H1 (cell line): Measurements from ENCODE around the gene SGMS2. TPM values are rescaled to one million over a fixed set of nuclear protein-coding genes. Genes with fewer than 3 reads are reported as not detected.

ENCODE experiments used
- BACH1 ChIP-seq: IDR thresholded peaks from 2 replicates; pipeline ENCODE4 v1.6.1; 2012; ENCODE audit warnings: low read length, improper control_type of control experiment
- CREB1 ChIP-seq: IDR thresholded peaks from 2 replicates; pipeline ENCODE4 v1.6.1; 2012; ENCODE audit warnings: inconsistent platforms
- KDM4A ChIP-seq: IDR thresholded peaks from one replicate; pipeline ENCODE4 v1.7.1; 2012; ENCODE audit warnings: low read depth, mild to moderate bottlenecking, moderate library complexity, low read length, inconsistent platforms; ENCODE audit not compliant: severe bottlenecking
- PHF8 ChIP-seq: fragments of 200-600 bp; sonication (generic); conservative IDR thresholded peaks from 2 replicates; pipeline ENCODE4 v1.7.1; 2012; ENCODE audit warnings: low read depth, mild to moderate bottlenecking, inconsistent platforms, low read length, moderate library complexity
- RAD21 ChIP-seq, 2 experiments: IDR thresholded peaks in 1 of 2; conservative IDR thresholded peaks in 1 of 2; 2 replicates each; pipeline ENCODE4 v1.6.1; 2011; ENCODE audit warnings: low read depth in 2 of 2, low read length in 2 of 2, improper control_type of control experiment in 1 of 2, inconsistent platforms in 1 of 2, mild to moderate bottlenecking in 1 of 2, moderate library complexity in 1 of 2
- polyA plus RNA-seq, 7 experiments: library from polyadenylated mRNA; depleted of rRNA in 3 of 7; stranded (reverse) in 5 of 7; unstranded in 2 of 7; fragments of >200 nt in 5 of 7; fragments of 200-250 nt in 2 of 7; gene quantifications; 1 replicate in 5 of 7; 2 replicates in 1 of 7; 4 replicates in 1 of 7; pipeline versions ENCODE4 v1.2.1 to v1.2.3, GENCODE V29; 2011 to 2013; ENCODE audit warnings: missing spikeins in 2 of 7, mixed read lengths in 2 of 7
- total RNA-seq: library from RNA; stranded (reverse); fragmentation: NEBNext Ultra II Directional; extraction: Animal tissue kit (Norgen Biotek cat#: 25700); gene quantifications from 2 replicates; pipeline ENCODE4 v1.2.1, GENCODE V29; 2021

SGMS2 gene
- total and polyA plus RNA-seq, 2 of the 8 experiments (the other 6 are each of a cell fraction or from before 2014, with no cell fraction given), result 0.04 to 1.3 TPM

DNA sequence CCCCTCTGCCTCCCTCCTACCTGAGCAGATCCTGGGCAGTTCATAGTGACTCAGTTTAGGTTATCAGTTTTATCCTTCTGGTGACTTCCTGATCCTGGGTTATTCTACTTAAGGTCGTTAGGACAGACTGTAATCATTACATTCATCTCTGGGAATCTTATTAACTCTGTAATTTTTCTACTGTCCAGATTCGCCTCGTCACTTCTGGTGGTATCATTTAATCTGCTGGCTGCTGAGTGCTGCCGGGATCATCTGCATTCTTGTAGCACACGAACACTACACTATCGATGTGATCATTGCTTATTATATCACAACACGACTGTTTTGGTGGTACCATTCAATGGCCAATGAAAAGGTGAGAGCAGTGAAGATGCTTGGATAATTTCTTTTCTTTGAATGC is 83.6 kb downstream of the SGMS2 start (continued):
- no peak for TF ChIP-seq RAD21 (IDR thresholded peaks at IDR 0.05 in 1 of 2, conservative IDR thresholded peaks at IDR 0.05 in 1 of 2; ENCODE audit: low read depth in 2 of 2, low read length in 2 of 2)
- no peak for TF ChIP-seq KDM4A
- TF ChIP-seq CREB1, result no peak
- TF ChIP-seq BACH1, result no peak
- TF ChIP-seq PHF8, result no peak
